Loucy (cell line): ENCODE results near the gene BEND7.

Experiments used
- H2AFZ ChIP-seq: fragments of 200-600 bp; sonication (generic); 2 replicates; pipeline ENCODE4 v1.6.0; 2016; ENCODE audit warnings: antibody characterized with exemption, mild to moderate bottlenecking, low read length, moderate library complexity
- H3F3A ChIP-seq: fragments of 200-600 bp; 2 replicates; pipeline ENCODE4 v1.6.0; 2016; ENCODE audit warnings: antibody characterized with exemption, low read depth, mild to moderate bottlenecking
- H3K27me3 ChIP-seq: fragments of 200-600 bp; sonication (generic); 2 replicates; pipeline ENCODE4 v1.6.1; 2014; ENCODE audit warnings: low read length, mild to moderate bottlenecking; ENCODE audit not compliant: insufficient read depth, poor library complexity, severe bottlenecking
- H3K36me3 ChIP-seq: fragments of 200-600 bp; sonication (generic); 2 replicates; pipeline ENCODE4 v1.6.1; 2016; ENCODE audit warnings: low read length; ENCODE audit not compliant: insufficient read depth
- H3K4me1 ChIP-seq: fragments of 200-600 bp; sonication (generic); 2 replicates; pipeline ENCODE4 v1.5.1; 2014; ENCODE audit warnings: low read length, mild to moderate bottlenecking; ENCODE audit not compliant: insufficient read depth, poor library complexity, severe bottlenecking
- H3K4me2 ChIP-seq: fragments of 200-600 bp; sonication (generic); 2 replicates; pipeline ENCODE4 v1.6.0; 2014; ENCODE audit warnings: antibody characterized with exemption, low read length, low read depth, mild to moderate bottlenecking; ENCODE audit not compliant: poor library complexity, severe bottlenecking
- H3K4me3 ChIP-seq: fragments of 200-600 bp; sonication (generic); 2 replicates; pipeline ENCODE4 v1.5.1; 2014; ENCODE audit warnings: low read length, mild to moderate bottlenecking, mixed read lengths; ENCODE audit not compliant: poor library complexity, severe bottlenecking
- H3K79me2 ChIP-seq: fragments of 200-600 bp; sonication (generic); 2 replicates; pipeline ENCODE4 v1.6.1; 2014; ENCODE audit warnings: low read length; ENCODE audit not compliant: insufficient read depth
- H3K9ac ChIP-seq: fragments of 200-600 bp; sonication (generic); 2 replicates; pipeline ENCODE4 v1.6.0; 2014; ENCODE audit warnings: mild to moderate bottlenecking, low read depth, low read length, moderate library complexity; ENCODE audit not compliant: poor library complexity, severe bottlenecking
- H3K9me2 ChIP-seq: fragments of 200-600 bp; sonication (generic); replicated peaks from 2 replicates; pipeline ENCODE4 v1.6.1; 2016; ENCODE audit warnings: low read depth, low read length, mixed read lengths
- H3K9me3 ChIP-seq: fragments of 200-600 bp; sonication (generic); 2 replicates; pipeline ENCODE4 v1.6.1; 2014; ENCODE audit warnings: mild to moderate bottlenecking, antibody characterized with exemption, low read length, low read depth; ENCODE audit not compliant: insufficient read depth
- H4K20me1 ChIP-seq: fragments of 200-600 bp; sonication (generic); 2 replicates; pipeline ENCODE4 v1.6.0; 2014; ENCODE audit warnings: antibody characterized with exemption, low read length, mild to moderate bottlenecking; ENCODE audit not compliant: insufficient read depth, poor library complexity, severe bottlenecking
- EZH2phosphoT487 ChIP-seq: fragments of 200-600 bp; IDR thresholded peaks from 2 replicates; pipeline ENCODE4 v1.6.1; 2018; ENCODE audit warnings: antibody characterized with exemption, mild to moderate bottlenecking, moderate library complexity, borderline replicate concordance
- TF ChIP-seq, protein P1 (sequence below): fragments of 200-600 bp; sonication (generic); conservative IDR thresholded peaks from 2 replicates; pipeline ENCODE4 v1.5.1; 2014; ENCODE audit warnings: mild to moderate bottlenecking, antibody characterized with exemption, low read length

The BEND7 gene

DNA sequence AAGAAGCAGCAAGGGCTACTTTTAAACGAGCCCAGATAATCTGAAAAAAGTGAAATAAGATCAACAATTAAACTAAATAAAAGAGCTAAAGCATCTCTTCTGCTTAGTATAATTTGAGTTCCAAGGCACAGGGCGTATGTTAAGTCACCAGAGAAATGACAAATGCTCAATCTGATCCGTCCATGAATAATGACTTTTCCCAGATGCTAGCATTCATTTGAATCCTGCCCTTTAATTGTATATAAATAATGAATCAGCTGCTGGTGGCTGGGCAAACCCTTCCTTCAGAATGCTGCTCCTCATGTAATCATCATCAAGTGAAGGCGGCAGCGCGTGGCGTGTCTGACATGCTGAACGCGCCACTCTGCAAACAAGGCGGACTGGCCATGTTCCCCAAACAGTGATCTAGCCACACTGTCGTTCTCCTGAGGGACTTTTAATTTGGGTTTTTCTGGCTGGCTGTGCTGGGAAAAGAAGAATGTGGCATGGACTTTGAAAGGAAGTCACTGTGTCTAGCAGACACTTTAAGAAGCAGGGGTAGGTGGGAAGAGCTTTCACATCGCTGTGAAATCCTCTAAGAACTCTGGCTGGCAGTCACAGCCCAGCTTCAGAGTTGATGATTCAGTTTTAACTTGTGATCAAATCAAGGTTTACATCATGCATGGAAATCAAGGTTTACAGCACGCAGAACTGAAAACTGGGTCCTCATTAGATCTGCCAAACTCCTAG is 70.7 kb downstream of the BEND7 start:
- Histone ChIP-seq H3K9me3 (no peaks in the 10 kb centered on the region), H3K4me1 (no peaks in the 10 kb centered on the region), H3K4me2 (no peak overlapping the region), H2AFZ (no peak overlapping the region), H3K36me3 (no peaks in the 10 kb centered on the region), H3F3A (no peaks in the 10 kb centered on the region), H3K4me3 (no peak overlapping the region), H3K27me3 (no peaks in the 10 kb centered on the region), H3K9me2 (no peaks in the 10 kb centered on the region), H3K9ac (no peak overlapping the region), H3K79me2 (no peaks in the 10 kb centered on the region), H4K20me1 (no peaks in the 10 kb centered on the region)
- no peak for TF ChIP-seq EZH2phosphoT487
- TF ChIP-seq, protein P1, sequence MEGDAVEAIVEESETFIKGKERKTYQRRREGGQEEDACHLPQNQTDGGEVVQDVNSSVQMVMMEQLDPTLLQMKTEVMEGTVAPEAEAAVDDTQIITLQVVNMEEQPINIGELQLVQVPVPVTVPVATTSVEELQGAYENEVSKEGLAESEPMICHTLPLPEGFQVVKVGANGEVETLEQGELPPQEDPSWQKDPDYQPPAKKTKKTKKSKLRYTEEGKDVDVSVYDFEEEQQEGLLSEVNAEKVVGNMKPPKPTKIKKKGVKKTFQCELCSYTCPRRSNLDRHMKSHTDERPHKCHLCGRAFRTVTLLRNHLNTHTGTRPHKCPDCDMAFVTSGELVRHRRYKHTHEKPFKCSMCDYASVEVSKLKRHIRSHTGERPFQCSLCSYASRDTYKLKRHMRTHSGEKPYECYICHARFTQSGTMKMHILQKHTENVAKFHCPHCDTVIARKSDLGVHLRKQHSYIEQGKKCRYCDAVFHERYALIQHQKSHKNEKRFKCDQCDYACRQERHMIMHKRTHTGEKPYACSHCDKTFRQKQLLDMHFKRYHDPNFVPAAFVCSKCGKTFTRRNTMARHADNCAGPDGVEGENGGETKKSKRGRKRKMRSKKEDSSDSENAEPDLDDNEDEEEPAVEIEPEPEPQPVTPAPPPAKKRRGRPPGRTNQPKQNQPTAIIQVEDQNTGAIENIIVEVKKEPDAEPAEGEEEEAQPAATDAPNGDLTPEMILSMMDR, result no peak

DNA sequence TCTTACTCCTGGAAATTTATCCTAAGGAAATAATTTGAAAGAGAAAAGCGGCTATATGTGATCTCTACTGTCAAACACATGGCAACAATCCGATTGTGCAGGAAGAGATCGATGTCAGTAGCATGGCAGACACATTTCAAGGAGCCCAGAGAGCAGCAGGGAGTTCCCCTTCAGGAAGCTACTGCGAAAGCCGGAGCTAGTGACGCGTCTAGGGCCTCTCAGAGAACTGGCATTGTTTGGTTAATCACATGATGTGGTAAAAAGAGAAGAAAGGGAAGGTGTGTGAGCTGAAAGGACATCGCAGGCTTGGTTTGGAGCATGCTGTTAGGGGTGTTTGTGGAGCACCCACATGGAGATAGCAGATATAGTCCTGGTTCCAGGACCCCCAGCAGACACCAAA is 74.9 kb downstream of the BEND7 start:
- H3K4me3 ChIP-seq, result no peak overlapping the region
- H3K27me3 ChIP-seq, result no peaks in the 10 kb centered on the region
- H3K9me3 ChIP-seq, result no peaks in the 10 kb centered on the region
- no peak overlapping the region for H2AFZ ChIP-seq
- no peaks in the 10 kb centered on the region for H3K9me2 ChIP-seq
- no peaks in the 10 kb centered on the region for H3K4me1 ChIP-seq
- H3K36me3 ChIP-seq, result no peaks in the 10 kb centered on the region
- TF ChIP-seq, protein P1, result no peak
- no peak for TF ChIP-seq EZH2phosphoT487
- H3K4me2 ChIP-seq, result no peak overlapping the region
- no peaks in the 10 kb centered on the region for H3K79me2 ChIP-seq
- no peaks in the 10 kb centered on the region for H3F3A ChIP-seq
- no peak overlapping the region for H3K9ac ChIP-seq
- H4K20me1 ChIP-seq, result no peaks in the 10 kb centered on the region

DNA sequence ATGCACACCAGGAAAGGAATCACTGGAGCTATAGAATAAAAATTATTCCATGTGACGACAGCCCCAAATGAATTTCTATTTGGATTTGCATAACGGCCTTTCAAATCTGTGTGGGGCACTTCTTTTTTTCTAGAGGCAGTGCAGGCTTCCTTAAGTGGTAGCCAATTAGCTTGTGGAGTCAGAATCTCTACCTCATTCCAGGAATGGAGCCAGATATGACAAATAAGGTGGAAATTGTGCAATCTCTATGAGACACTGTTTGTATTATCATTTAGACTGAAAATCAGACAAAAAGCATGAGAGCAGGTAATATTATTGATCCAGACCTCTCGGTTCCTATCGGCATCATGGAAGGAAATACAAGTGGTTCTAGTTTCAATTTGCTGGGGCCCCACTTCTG is 78.7 kb downstream of the BEND7 start:
- Histone ChIP-seq H2AFZ (no peak overlapping the region), H3K9ac (no peak overlapping the region), H3K9me2 (no peaks in the 10 kb centered on the region), H3K9me3 (no peaks in the 10 kb centered on the region), H3K4me1 (no peaks in the 10 kb centered on the region), H3K79me2 (no peaks in the 10 kb centered on the region), H3K4me3 (no peak overlapping the region), H4K20me1 (no peaks in the 10 kb centered on the region), H3K36me3 (no peaks in the 10 kb centered on the region), H3F3A (no peaks in the 10 kb centered on the region), H3K27me3 (no peaks in the 10 kb centered on the region), H3K4me2 (no peak overlapping the region)
- TF ChIP-seq EZH2phosphoT487, result no peak
- TF ChIP-seq, protein P1, result no peak
